SK-N-SH (cell line): ENCODE data around the gene ZSCAN10. TPM values are rescaled to one million over a fixed set of nuclear protein-coding genes. Genes with fewer than 3 reads are reported as not detected.
"Not testable (repeated sequence)": the region's sequence is repeated elsewhere in the genome, so short reads cannot be mapped to it uniquely, and the experiment has no call there.

ENCODE experiments used
- CTCF ChIA-PET: fragments of 300-600, 350-600 bp; formaldehyde crosslinking; extraction: SDS; loops from one replicate; lab custom pipeline; 2021; lab: Yijun Ruan, JAX
- POLR2A ChIA-PET: fragments of 350-600 bp; sonication (Branson Sonifier 250); formaldehyde crosslinking; extraction: SDS; loops from one replicate; lab custom pipeline; 2020; ENCODE audit warnings: antibody characterized with exemption, inconsistent platforms; lab: Yijun Ruan, JAX
- DNase-seq: peaks from one replicate; pipeline ENCODE4 v3.0.0; 2012
- H2AFZ ChIP-seq: fragments of 200-600 bp; sonication (generic); 2 replicates; pipeline ENCODE4 v1.8.1; 2016; ENCODE audit warnings: antibody characterized with exemption, mild to moderate bottlenecking, low read depth
- H3F3A ChIP-seq: fragments of 200-600 bp; sonication (generic); replicated peaks from 2 replicates; pipeline ENCODE3; 2016; ENCODE audit warnings: antibody characterized with exemption, mild to moderate bottlenecking; ENCODE audit not compliant: insufficient read depth
- H3K27ac ChIP-seq, 2 experiments: fragments of 200-500 bp in 1 of 2; fragments of 200-600 bp in 1 of 2; sonication (Bioruptor generic) in 1 of 2; sonication (generic), shearing (Covaris generic) in 1 of 2; 2 replicates each; pipeline versions ENCODE4 v1.5.1 to v1.6.1; 2014 to 2016; ENCODE audit warnings: low read depth in 2 of 2, inconsistent platforms in 1 of 2, low read length in 1 of 2, mild to moderate bottlenecking in 1 of 2, mixed read lengths in 1 of 2
- H3K27me3 ChIP-seq: fragments of 200-600 bp; sonication (generic), shearing (Covaris generic); 2 replicates; pipeline ENCODE4 v1.6.1; 2016; ENCODE audit warnings: mixed run types; ENCODE audit not compliant: insufficient read depth
- H3K36me3 ChIP-seq, 2 experiments: fragments of 200-500 bp in 1 of 2; fragments of 200-600 bp in 1 of 2; sonication (Bioruptor generic) in 1 of 2; sonication (generic) in 1 of 2; replicated peaks in 1 of 2; 2 replicates each; pipeline versions ENCODE3 to v1.5.1; 2014 to 2016; ENCODE audit warnings: low read length in 1 of 2, mild to moderate bottlenecking in 1 of 2; ENCODE audit not compliant: insufficient read depth in 2 of 2, control insufficient read depth in 1 of 2
- H3K4me1 ChIP-seq, 2 experiments: fragments of 200-500 bp in 1 of 2; fragments of 200-600 bp in 1 of 2; sonication (Bioruptor generic) in 1 of 2; sonication (generic), shearing (Covaris generic) in 1 of 2; 2 replicates each; pipeline versions ENCODE4 v1.5.1 to v1.6.1; 2014 to 2016; ENCODE audit warnings: low read depth in 1 of 2, low read length in 1 of 2, mixed run types in 1 of 2; ENCODE audit not compliant: insufficient read depth in 2 of 2, control insufficient read depth in 1 of 2
- H3K4me2 ChIP-seq: fragments of 200-600 bp; sonication (generic), shearing (Covaris generic); 2 replicates; pipeline ENCODE4 v1.6.1; 2017; ENCODE audit warnings: mixed run types
- H3K4me3 ChIP-seq, 2 experiments: fragments of 200-500 bp in 1 of 2; fragments of 200-600 bp in 1 of 2; sonication (Bioruptor generic) in 1 of 2; sonication (generic), shearing (Covaris generic) in 1 of 2; 2 replicates each; pipeline versions ENCODE4 v1.5.1 to v1.8.1; 2014 to 2016; ENCODE audit warnings: low read depth in 2 of 2, inconsistent platforms in 1 of 2, low read length in 1 of 2, mild to moderate bottlenecking in 1 of 2, mixed read lengths in 1 of 2, moderate library complexity in 1 of 2
- H3K79me2 ChIP-seq: fragments of 200-600 bp; sonication (generic); 2 replicates; pipeline ENCODE4 v1.8.1; 2017; ENCODE audit warnings: mild to moderate bottlenecking; ENCODE audit not compliant: insufficient read depth
- H3K9ac ChIP-seq: fragments of 200-600 bp; sonication (generic); 2 replicates; pipeline ENCODE4 v1.6.1; 2017; ENCODE audit warnings: mixed run types
- H3K9me2 ChIP-seq: fragments of 200-600 bp; sonication (generic); 2 replicates; pipeline ENCODE4 v1.6.1; 2017; ENCODE audit warnings: mixed run types
- H3K9me3 ChIP-seq: fragments of 200-600 bp; sonication (generic); 2 replicates; pipeline ENCODE4 v1.6.1; 2017; ENCODE audit warnings: mixed run types, mild to moderate bottlenecking, moderate library complexity
- H4K20me1 ChIP-seq: fragments of 200-600 bp; sonication (generic); 2 replicates; pipeline ENCODE4 v1.6.1; 2017; ENCODE audit warnings: mild to moderate bottlenecking, mixed run types; ENCODE audit not compliant: insufficient read depth
- ELF1 ChIP-seq: IDR thresholded peaks from 2 replicates; pipeline ENCODE4 v1.4.0; 2012
- EZH2phosphoT487 ChIP-seq: fragments of 200-600 bp; sonication (generic); IDR thresholded peaks from 2 replicates; pipeline ENCODE4 v1.6.1; 2017; ENCODE audit warnings: low read depth, mixed run types, mild to moderate bottlenecking, antibody characterized with exemption, moderate library complexity, borderline replicate concordance
- RFX5 ChIP-seq: IDR thresholded peaks from 2 replicates; pipeline ENCODE4 v1.6.1; 2012; ENCODE audit warnings: mild to moderate bottlenecking, improper control_type of control experiment, low read length
- SMC3 ChIP-seq: IDR thresholded peaks from 2 replicates; pipeline ENCODE4 v1.6.1; 2012; ENCODE audit warnings: low read depth, low read length, improper control_type of control experiment
- WGBS: methylation state at CpG from one replicate; pipeline ENCODE4 v1.1.6; 2017; ENCODE audit warnings: low lambda C conversion rate; 5-methylcytosine and 5-hydroxymethylcytosine counted together
- polyA plus RNA-seq, 3 experiments: library from polyadenylated mRNA; depleted of rRNA; stranded (reverse); fragments of >200 nt; gene quantifications; 2 replicates each; pipeline ENCODE4 v1.2.3, GENCODE V29; 2012
- TF ChIP-seq, protein P1 (sequence below): fragments of 150-350 bp; IDR thresholded peaks from 2 replicates; pipeline ENCODE4 v1.6.1; 2016; ENCODE audit warnings: mild to moderate bottlenecking, low read depth, low read length
- TF ChIP-seq, protein P2 (sequence below): fragments of 150-350 bp; IDR thresholded peaks from 2 replicates; pipeline ENCODE4 v1.6.1; 2017; ENCODE audit warnings: antibody characterized with exemption, low read length, low read depth, borderline replicate concordance
- TF ChIP-seq, protein P3 (sequence below): IDR thresholded peaks from 2 replicates; pipeline ENCODE4 v1.4.0; 2012; ENCODE audit warnings: low read depth

The ZSCAN10 gene
- polyA plus RNA-seq, 1 of the 3 experiments (the other 2 are of a cell fraction): 0.05 TPM

- TF ChIP-seq, protein P1, sequence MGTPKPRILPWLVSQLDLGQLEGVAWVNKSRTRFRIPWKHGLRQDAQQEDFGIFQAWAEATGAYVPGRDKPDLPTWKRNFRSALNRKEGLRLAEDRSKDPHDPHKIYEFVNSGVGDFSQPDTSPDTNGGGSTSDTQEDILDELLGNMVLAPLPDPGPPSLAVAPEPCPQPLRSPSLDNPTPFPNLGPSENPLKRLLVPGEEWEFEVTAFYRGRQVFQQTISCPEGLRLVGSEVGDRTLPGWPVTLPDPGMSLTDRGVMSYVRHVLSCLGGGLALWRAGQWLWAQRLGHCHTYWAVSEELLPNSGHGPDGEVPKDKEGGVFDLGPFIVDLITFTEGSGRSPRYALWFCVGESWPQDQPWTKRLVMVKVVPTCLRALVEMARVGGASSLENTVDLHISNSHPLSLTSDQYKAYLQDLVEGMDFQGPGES: no peak
- TF ChIP-seq, protein P2, sequence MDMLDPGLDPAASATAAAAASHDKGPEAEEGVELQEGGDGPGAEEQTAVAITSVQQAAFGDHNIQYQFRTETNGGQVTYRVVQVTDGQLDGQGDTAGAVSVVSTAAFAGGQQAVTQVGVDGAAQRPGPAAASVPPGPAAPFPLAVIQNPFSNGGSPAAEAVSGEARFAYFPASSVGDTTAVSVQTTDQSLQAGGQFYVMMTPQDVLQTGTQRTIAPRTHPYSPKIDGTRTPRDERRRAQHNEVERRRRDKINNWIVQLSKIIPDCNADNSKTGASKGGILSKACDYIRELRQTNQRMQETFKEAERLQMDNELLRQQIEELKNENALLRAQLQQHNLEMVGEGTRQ: no peak
- TF ChIP-seq SMC3 (no peak), EZH2phosphoT487 (no peak), ELF1 (no peak), RFX5 (no peak)
- TF ChIP-seq, protein P3, sequence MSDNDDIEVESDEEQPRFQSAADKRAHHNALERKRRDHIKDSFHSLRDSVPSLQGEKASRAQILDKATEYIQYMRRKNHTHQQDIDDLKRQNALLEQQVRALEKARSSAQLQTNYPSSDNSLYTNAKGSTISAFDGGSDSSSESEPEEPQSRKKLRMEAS: no peak
These were observed 25.6 kb downstream of the ZSCAN10 start (continued) for GRCh38 chr16:3073448-3073847.

DNA sequence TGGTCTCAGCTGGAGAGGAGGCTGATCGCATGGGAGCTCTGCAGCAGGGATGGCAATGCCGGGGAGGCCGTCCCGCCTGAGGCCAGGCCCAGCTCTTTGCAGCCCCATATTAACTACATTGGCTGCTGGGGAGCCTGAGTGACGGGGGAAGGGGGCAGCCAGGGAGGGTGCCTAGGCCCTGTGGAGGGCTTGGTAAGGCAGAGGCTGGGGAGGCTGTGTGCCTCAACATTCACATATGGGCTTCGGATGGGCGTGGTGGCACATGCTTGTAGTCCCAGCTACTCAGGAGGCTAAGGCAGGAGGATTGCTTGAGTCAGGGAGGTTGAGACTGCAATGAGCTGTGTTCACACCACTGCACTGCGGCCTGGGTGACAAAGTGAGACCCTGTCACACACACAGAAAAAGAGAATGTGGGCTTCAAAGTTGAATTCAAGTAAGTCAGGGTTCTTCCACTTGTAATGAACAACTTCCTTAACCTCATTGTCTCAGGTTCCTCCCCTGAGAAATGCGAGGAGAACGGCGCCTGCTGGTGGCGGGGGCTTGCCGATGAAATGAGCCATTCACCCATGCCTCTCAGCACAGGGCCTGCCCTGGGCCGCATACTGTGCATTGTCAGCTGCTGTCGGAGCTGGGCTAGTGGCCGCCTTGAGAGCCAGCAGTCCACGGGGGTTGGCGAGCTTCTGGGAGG lies 26.4 kb downstream of the ZSCAN10 start:
- H3K27me3 ChIP-seq: peaks cover 26% of the 10 kb centered on the region
- DNase-seq, H4K20me1 ChIP-seq, CTCF ChIA-PET, H3K4me1 ChIP-seq, H2AFZ ChIP-seq, H3K9me3 ChIP-seq, POLR2A ChIA-PET, H3F3A ChIP-seq, H3K36me3 ChIP-seq, H3K9ac ChIP-seq, H3K79me2 ChIP-seq, H3K4me3 ChIP-seq, H3K9me2 ChIP-seq, H3K4me2 ChIP-seq, H3K27ac ChIP-seq: not testable (repeated sequence)
- 60% methylated on average over 1 of the region's 18 CpGs for WGBS

- H3K4me3 ChIP-seq, H3K9me3 ChIP-seq, H3K27ac ChIP-seq, DNase-seq, H2AFZ ChIP-seq, POLR2A ChIA-PET, H3K79me2 ChIP-seq, H3K36me3 ChIP-seq, H3K9me2 ChIP-seq, H4K20me1 ChIP-seq, H3K9ac ChIP-seq, H3K4me1 ChIP-seq, H3K4me2 ChIP-seq, CTCF ChIA-PET, H3F3A ChIP-seq: not testable (repeated sequence)
- H3K27me3 ChIP-seq: peaks cover 20% of the 10 kb centered on the region
- WGBS: 59% methylated on average over 4 of the region's 4 CpGs
These were observed 26.9 kb downstream of the ZSCAN10 start for GRCh38 chr16:3072148-3072547.
